ENCODE results near the gene KIF21B.
"Not testable (repeated sequence)": the region's sequence is repeated elsewhere in the genome, so short reads cannot be mapped to it uniquely, and the experiment has no call there.

KIF21B gene

DNA sequence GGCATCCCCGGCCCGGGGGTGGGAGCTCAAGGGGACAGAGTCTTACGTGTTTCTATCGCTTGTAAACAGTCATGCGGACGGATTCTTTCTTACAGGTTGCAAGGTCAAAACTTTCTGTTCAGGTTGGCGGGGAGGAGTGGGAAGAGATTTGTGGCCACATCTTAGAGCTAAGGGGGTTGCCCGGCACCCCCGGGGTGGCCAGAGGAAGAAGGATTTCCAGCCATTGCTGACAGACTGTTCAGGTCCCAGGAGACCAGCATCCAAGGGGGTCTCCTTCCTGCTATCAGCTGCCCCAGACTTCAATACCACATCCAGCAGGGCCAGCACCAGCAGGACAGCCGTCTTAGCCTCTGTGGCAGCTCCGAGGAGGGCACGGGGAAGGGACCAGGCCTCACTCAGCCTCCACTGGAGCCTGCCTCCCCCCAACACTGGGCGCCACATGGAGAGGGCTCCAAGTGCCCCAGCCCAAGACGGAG is 52.0 kb downstream of the KIF21B start:
- DNase-seq (ENCODE audit: low spot score): no peak

DNA sequence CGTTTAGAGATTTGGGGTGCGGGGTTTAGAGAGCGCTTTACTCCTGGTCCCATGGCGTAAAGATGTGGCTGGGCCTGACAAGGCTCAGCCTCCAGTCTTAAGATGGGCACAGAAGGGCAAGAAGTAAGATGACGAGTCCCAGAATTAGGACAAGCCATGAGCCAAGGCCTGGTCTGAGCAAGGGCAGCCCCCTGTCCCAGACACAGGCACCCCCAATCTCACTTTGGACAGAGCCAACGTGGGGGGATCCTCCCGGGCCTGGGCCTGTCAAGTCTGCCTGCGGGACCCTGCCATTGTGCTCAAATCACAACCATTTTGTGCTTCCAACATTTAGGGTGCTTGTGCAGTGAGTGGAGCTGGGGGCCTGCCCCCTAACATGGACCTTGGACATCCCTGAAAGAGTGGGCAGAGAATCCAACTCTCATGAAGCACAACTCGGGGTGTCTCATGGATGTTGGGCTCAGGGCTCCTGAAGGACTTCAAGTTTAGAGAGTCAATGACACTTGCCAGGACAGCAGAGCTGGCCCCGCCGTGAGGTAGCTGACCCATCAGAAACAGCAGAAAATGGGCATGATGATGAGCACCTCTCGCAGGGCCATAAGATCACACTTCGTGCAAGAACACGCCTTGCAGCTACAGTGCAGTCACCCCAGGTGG is 52.6 kb downstream of the KIF21B start:
- no peak for DNase-seq (ENCODE audit: low spot score)

DNA sequence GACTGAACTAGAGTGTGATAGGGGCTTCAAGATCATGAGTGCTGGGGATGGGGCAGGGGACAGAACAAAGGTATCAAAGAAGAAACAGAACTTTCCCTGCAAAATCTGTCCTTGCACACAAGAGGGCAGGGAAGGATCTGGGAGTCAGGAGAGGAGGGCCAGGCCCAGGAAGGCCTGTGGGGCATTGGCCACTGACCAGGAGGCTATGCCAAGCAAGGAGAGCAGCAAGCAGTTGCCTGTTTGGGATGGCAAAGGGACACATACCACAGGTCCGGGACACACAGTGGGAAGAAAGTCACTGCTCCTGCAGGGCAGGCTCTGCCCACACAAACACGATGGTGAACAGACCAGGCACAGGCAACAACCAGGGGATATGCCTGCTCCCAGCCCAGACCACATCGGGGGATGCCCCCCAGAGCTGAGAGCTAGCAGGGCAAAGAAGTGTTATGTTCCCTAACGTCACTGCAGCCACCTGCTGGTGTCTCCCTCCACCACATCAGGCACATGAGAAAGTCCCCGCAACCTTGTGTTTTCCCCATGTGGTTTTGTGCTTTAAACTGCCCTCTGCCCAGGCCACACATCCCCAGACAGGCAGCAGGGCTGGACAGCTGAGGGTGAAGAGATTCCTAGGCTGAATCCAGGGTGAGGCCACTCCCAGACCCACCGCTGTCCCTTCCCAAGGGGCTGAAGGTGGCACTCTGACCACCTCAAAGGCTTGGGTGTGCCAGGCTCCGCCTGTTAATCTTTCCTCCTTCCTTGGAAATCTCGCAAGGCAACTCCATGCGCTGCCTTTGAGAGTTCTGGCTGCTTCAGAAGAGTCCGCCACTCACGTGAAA is 53.6 kb downstream of the KIF21B start:
- no peak for DNase-seq (ENCODE audit: low spot score)

DNA sequence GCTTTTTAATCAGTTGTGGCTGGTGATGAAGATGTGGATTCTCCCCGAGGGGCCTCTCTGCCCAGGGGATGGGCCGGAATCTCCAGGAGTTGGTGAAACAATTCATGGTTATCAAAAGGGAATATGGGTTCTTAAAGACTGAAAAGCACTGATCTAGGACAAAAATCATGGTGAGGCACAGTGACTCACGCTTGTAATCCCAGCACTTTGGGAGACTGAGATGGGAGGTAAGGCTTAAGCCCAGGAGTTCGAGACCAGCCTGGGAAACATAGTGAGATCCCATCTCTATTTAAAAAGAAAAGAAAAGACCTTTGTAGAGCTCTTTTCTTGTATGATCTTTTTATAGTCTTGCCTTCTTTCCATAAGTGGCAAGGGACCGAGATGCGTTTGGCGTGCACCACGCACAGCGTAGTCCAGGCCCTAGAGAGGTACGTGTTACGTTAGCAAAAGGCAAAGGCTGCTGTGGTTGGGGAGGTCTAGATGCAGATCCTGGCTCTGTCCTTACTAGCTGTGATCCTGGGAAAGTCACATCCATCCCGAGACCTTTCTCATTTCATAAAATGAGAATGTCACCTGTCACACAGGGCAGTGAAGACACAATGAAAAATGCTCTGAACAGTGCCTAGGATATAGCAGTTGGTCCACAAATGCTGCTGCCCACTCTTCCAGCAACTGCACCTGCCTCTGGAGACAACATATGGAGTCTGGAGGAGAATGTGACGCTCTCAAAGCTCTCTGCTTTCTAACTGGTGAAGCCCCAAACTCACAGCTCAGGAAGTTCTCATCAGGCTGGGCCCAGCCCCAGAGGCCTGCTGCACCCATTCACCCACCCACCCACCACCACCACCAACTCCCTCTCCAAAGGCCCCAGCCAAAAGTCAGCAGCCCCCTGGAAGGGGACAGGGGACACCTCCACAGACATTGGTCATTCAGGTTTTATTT is 54.8 kb downstream of the KIF21B start:
- DNase-seq (ENCODE audit: low spot score): no peak

DNA sequence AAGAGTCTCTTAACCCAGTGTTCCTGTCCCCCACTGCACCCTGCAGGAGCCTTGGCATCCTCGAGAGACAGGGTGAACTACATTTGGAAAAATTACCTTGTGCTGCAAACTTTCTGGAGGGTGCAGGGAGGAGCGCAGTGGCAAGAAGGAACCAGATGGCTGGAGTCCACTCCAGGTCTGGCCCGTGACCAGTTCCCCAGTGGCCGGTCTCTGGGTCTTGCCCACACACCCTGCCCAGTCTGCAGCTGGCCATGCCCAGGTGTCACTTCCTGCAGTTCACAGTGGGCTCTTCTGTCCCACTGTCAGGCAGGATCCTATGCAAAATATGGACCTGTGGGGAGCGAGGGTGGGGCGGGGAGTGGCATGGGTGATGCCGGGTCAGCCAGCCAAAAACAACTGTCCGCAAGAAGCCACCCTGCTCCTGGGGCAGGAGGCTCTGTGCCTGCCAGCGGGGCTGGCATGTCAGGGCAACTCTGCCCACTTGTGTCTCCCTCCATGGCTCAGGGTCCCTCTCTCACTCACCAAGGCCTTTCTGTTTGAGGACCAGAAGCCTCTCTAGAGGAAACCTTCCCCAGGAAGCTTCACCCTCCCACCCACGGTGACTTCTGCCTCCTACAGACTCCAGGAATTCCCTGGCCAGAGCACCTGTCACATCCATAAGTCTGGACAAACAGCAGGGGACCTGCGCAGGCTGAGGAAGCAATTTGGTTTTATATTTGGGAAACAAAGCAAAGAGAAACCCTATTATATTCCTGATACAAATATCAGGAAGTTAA is 55.6 kb downstream of the KIF21B start:
- DNase-seq (ENCODE audit: low spot score): no peak

DNA sequence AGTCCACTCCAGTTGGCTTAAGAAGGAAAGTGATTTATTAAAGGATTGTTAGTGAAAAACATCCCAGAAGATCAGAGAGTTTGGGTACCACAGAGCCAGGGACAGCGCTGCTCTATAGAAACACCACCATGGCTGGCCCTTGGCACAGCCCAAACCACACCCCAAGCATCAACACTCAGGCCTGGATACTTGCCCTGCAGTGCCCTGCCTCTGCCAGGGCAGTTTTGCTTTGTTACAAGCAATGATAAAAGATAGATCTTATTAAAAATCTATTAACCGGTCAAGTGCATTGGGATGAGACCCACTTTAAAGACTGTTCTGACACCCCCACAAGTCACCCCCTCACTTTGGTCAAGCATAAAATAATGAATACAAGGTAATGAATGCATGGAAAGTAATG is 56.6 kb downstream of the KIF21B start:
- DNase-seq (ENCODE audit: low spot score): no peak

DNA sequence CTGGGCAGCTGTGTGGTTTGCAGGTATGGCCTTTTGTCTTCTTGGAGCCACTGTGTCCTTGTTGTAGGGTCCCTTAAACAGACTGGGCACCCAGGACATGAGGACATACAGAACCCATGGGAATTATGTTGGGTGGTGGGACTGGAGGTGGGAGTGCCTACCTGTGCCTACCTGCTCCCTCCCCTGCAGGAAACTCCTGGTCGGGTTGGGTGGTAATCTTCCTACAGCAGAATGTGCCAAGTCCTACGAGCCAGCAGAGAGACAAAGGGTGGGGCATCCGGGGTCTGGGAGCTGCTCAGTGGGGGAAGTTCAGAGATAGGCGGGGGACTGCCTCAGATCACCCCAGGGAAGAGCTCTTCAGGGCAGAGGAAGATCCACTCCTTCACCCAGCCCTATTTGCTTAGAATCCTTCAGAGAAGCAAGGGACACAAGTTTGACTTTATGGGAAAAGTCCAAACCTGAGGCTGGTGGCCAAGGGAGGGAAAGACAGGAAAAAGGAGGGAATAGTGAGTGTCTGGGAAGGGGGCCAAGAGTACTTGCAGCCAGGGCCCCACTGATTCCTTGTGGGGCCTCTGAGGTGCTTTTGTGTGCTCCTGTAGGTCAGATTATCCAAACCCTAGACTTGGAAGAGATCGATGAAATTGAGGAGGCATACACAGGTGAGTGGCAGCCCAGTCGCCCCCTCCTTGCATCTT is 58.3 kb downstream of the KIF21B start:
- no peak for DNase-seq (ENCODE audit: low spot score)

DNA sequence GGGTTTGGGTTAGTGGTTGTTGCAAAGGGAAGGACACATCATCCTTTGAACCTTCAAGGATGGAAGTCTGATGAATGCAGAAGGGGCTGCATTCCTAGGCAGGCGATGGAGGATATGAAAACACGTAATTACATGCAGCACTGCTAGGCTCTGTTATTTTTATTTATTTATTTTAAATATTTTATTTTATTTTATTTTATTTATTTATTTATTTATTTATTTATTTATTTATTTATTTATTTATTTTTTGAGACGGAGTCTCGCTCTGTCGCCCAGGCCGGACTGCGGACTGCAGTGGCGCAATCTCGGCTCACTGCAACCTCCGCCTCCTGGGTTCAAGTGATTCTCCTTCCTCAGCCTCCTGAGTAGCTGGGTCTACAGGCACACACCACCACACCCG is 59.6 kb downstream of the KIF21B start:
- not testable (repeated sequence) for DNase-seq (ENCODE audit: low spot score)

DNA sequence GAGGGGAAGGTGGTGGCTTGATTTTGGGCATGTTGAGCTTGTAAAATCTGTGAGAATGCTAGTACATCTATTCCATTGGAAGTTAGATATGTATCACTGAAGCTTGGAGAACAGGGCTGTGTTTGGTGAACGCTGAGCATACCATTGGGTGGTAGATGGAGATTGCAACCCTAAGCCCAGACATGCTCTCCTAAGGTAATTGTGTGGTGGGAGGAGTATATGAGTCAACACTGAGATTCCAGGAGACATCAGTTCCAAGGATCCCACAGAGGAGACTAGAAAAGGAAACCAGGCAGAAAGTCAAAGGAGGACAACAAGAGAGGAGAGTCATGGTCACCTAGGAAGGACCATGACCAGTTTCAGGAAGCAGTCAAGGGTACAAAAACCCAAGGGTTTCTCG is 60.4 kb downstream of the KIF21B start:
- DNase-seq (ENCODE audit: low spot score): no peak

DNA sequence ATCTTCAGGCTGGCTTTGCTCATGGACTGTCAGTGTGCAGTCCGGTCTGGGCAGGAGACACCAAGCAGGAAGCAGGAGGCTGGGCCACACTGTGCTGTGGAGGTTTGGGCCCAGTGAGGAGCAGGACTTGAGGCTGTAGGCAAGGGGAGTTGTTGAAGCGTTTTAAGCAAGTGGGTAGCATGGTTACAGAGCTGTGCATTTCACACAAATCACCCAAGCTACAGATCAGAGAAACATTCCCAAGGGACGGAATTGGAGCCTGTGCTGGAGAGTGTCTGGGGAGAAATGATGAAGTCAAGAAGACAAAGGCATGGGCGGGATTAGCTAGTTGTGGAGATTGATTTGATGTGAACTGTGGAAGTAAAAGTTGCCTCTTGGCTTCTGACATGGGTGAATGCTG is 60.9 kb downstream of the KIF21B start:
- no peak for DNase-seq (ENCODE audit: low spot score)

DNA sequence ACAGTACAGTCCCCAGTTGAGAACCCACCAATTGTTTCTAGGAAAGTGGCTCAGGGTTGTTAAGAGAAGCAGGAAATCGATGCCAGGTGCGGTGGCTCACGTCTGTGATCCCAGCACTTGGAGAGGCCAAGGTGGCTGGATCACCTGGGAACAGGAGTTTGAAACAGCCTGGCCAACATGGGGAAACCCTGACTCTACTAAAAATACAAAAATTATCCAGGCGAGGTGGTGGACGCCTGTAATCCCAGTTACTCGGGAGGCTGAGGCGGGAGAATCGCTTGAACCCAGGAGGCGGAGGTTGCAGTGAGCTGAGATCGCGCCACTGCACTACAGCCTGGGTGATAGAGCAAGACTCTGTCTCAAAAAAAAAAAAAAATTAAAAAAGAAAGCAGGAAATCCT is 61.4 kb downstream of the KIF21B start:
- DNase-seq (ENCODE audit: low spot score): not testable (repeated sequence)

DNA sequence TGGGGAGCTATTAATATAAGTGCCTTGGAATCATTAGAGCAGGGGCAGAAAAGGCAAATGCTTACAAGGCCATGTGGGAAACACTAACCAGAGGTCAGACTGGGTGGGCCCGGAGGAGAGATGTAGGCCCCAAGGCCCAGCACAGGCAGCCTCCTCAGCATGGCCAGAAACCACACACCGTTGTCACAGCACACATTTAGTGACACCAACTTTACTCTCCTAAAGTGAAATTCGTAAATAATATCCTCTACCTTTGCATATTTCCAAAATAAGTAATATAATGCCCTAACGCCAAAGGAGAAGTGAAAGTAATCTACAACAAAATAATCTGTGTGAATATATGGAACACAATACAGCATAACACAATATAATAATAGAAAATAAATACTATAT is 62.6 kb downstream of the KIF21B start:
- no peak for DNase-seq (ENCODE audit: low spot score)

DNA sequence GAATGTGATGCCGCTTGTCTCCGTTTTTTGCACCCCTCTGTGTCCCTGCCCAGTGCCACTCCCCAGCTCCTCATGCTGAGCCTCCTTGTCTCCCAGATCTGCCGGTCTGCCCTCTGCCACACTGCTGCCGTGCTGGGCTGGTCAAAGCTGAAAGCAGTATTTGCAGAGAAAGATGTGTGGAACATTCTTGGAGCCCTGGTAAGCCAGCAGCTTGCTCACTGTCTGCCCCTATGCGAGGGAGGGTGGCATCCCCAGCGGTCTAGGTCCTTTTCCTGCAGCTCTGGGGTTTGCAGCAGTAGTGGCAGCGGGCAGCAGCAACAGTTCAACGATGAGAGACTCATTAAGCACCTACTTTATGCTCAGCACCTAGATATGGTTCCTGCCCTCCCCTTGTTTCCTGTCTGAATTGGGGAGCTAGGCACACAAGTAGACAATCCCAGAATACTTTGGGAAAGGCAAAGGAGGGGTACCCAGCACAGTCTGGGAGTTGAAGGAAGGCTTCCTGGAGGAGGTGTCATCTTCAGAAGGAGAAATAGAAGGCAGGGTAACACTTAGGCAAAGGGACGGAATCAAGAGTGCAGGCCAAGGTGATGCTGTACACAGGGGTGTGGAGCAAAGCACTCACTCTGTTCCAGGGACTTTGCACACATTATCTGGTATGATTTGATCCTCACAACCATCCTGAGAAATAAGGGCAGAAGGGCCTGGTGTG is 63.1 kb downstream of the KIF21B start:
- no peak for DNase-seq (ENCODE audit: low spot score)

DNA sequence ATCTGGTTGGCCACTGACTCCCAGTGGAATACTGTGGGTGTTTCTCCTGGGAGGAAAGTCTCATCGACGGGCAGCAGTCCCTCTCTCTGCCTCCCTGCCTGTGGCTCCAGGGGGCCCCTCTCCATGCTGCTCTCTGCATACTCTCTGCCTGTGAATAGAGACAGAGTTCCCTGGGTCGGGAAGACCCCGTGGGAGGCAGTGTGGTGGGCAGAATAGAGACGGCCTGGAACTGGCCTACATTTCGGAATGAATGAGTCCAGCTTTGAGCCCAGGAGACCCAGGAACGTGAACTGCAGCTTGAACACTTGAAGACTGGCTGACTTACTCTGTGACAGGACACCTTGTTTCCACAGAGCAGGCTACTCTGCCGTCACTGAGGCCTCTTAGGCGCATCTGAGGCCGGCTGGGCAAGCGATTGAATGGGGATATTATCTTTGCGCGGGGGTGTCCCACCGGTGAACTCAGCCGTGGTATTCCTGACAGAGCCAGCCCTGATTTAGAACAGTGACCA is 64.0 kb downstream of the KIF21B start:
- DNase-seq (ENCODE audit: low spot score): no peak

DNA sequence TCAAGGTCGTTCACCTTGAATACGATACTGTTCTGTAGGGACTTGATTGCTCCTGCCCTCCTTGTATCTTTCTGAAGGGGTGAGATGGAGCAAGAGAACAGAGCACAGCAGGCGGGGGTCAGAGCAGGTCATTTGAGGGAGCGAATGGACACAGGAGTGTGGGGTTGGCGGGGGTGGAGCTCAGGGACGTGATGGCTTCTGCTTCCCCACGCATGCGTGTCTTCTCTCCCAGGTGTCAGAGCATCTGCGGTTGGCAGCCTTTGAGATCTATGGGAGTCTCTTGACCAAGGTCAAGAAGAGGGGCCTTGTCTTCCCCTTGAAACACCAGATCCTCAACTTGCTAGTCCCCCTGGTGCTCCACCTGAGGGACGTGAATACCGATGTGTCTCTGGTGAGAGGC is 64.9 kb downstream of the KIF21B start:
- DNase-seq (ENCODE audit: low spot score): no peak

DNA sequence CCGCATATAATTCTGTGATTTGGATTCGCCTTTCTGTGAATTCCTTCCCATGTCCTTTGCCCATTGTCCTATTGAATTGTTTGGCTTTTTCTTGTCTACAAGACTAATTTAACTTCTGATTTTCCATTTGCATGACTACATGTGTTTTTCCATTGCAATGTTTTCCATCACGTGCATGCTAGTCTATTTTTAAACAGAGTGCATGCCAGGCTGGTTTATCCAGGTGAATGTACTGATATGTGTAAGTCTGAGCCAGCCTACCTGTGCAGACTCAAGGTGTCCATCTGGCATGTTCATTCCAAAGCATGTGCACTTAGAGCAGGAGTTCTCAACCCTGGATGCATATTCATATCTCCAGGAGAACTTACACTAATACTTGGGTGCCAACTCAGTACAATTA is 69.1 kb downstream of the KIF21B start:
- DNase-seq (ENCODE audit: low spot score): no peak

DNA sequence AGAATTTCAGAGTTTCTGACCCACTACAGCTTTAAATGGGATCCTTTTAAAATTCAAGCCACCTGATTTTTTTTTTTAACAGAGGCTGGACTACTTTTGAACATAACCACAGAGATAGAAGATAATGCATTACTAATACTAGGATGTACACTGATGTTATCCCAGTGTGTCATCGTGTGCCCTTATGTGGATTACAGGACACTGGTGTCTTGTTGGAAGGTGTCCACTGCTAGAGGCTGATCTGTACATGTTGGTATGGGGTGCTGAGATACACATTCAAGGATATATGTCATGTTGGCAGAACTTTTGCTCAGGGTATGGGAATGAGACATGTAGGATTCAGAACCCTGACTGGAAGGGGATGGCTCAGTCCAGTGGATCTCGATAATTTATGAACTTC is 72.5 kb downstream of the KIF21B start:
- no peak for DNase-seq (ENCODE audit: low spot score)

DNA sequence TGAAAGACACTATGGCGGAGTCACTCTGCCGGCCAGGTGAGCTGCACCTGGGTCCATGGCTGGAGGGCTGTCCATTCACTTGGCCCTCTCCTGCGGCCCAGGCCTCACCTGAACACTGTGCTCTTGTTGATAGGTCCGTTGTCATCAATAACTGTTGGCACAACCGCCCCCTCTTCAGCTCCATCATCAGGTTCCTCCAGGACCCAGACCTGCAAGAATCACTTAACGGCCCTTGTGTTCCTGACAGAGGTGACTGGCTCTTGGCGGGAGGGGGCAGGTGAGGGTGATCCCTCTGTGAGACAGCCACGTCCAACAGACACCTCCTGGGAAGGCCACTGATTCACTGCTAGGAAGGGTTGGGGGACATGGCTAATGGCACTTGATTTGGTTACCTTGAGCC is 73.9 kb downstream of the KIF21B start:
- DNase-seq (ENCODE audit: low spot score): no peak

DNA sequence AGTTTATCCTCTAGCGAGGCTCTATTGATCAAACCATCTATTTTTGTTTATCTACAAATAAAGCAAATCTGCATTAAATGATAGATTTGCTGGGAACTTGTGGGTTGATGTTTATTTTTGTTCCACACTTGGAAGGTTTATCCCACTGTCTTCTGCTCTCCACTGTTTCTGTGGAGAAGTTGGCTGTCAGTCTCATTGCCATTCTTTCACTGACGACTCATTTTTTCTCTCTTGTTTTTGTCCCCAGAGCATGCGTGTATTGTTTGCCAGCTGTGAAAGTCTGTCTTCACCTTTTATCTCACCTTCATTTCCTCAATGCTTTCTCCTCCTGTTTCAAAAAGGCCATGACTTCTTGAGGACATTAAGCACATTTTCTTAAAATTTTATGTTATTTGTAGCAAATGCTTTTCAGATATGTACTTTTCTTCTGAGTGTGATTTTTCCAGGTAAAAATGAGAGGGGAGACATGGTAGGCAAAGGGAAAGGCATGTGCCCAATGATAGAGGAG is 76.4 kb downstream of the KIF21B start:
- DNase-seq (ENCODE audit: low spot score): no peak

DNA sequence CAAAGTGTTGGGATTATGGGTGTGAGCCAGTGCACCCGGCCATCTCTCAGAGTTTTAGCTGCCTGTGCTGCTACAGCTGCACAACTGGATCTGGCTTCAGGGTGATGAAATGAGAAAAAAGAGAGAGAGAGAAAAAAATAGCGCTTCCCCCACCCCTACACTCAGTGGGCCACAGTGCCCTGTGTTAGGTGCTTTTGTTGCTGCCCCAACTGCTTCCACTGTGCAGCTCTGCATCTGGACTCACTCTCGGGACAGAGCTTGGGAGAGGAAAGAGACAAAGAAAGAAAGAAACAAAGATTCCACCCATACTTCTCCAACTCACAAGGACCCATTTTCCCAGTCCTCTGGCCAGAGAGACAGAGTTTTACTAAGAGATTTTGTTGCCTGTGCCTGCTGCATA is 78.4 kb downstream of the KIF21B start:
- no peak for DNase-seq (ENCODE audit: low spot score)

Data from AG08395 (cell line).